Measurements from ENCODE around the gene RIMBP2.

RIMBP2 gene

DNA sequence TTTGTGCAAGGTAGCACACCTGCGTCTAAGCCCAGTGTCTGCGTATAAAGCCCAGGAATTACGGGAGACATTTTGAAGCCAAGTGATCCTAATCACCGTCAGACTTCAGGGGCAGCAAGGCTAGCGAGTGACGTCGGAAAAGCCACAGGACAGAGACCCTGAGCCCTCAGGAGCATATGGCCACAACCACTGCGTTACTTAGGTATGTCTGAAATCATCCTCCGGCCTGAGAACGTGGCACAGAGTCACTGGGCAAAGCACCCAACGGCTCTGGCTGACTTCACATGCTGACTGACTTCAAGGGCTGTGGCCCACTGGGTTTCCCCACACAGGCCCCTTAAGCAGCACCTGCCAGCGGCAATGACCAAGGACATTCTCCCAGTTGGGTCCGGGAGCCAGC, 71.5 kb downstream of the RIMBP2 start:
- H3K4me2 ChIP-seq (ENCODE audit: low read length): no peak overlapping the region
- H3K4me3 ChIP-seq (ENCODE audit: low read length): no peak overlapping the region
- no peaks in the 10 kb centered on the region for H3K4me1 ChIP-seq (ENCODE audit: control insufficient read depth, low read depth, low read length)
- H4K8ac ChIP-seq (ENCODE audit: low read depth, low read length): no peak overlapping the region
- no peaks in the 10 kb centered on the region for H3K36me3 ChIP-seq (ENCODE audit: control insufficient read depth, insufficient read depth, low read length)
- H4K5ac ChIP-seq (ENCODE audit: low read length): no peak overlapping the region
- no peak for DNase-seq
- no peak overlapping the region for H3K23ac ChIP-seq (ENCODE audit: low read length)
- H2AK5ac ChIP-seq (ENCODE audit: low read length): no peak overlapping the region
- no peaks in the 10 kb centered on the region for H3K27me3 ChIP-seq (ENCODE audit: insufficient read depth, low read length, poor library complexity)
- WGBS (ENCODE audit: extremely low coverage, insufficient coverage, low lambda C conversion rate): no CpG with 5 or more reads among the region's 13 CpGs
- H3K9ac ChIP-seq (ENCODE audit: low read length): no peak overlapping the region
- no peak overlapping the region for H2BK5ac ChIP-seq (ENCODE audit: low read length)
- no peak overlapping the region for H2BK120ac ChIP-seq (ENCODE audit: low read depth, low read length)
- H3K27ac ChIP-seq (ENCODE audit: low read depth, low read length): no peak overlapping the region
- no peaks in the 10 kb centered on the region for H3K79me2 ChIP-seq (ENCODE audit: control insufficient read depth, insufficient read depth, low read length)
- no peak overlapping the region for H3K56ac ChIP-seq (ENCODE audit: low read length)
- no peak overlapping the region for H3K4ac ChIP-seq (ENCODE audit: low read depth, low read length)
- no peak overlapping the region for H2BK15ac ChIP-seq (replicated peaks; ENCODE audit: low read depth)
- no peak overlapping the region for H3K18ac ChIP-seq (ENCODE audit: low read length)
- no peaks in the 10 kb centered on the region for H3K79me1 ChIP-seq (ENCODE audit: low read length)

DNA sequence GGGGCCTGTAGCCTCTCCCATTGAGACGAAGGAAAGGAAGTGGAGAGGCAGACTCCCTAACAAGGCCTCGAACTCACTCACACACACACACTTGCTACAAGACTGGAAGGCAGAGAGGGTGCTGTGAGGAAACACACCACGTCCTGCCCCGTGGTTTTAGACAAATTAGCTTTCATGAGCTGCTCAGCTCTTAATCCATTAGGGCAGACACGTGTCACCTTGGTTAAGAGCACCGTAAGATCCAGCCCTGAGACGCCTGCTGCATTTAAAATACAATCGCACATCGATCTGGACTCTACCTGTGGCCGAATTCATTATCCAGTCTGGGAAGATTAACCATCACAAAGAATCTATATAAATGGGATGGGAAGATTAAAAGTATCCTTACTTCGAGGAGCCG, 72.0 kb downstream of the RIMBP2 start:
- H3K27me3 ChIP-seq (ENCODE audit: insufficient read depth, low read length, poor library complexity): no peaks in the 10 kb centered on the region
- no peak overlapping the region for H4K8ac ChIP-seq (ENCODE audit: low read depth, low read length)
- H3K4me1 ChIP-seq (ENCODE audit: control insufficient read depth, low read depth, low read length): no peaks in the 10 kb centered on the region
- H2BK15ac ChIP-seq (replicated peaks; ENCODE audit: low read depth): no peak overlapping the region
- H3K36me3 ChIP-seq (ENCODE audit: control insufficient read depth, insufficient read depth, low read length): no peaks in the 10 kb centered on the region
- H2BK120ac ChIP-seq (ENCODE audit: low read depth, low read length): no peak overlapping the region
- H3K9ac ChIP-seq (ENCODE audit: low read length): no peak overlapping the region
- no CpG with 5 or more reads among the region's 12 CpGs for WGBS (ENCODE audit: extremely low coverage, insufficient coverage, low lambda C conversion rate)
- H4K5ac ChIP-seq (ENCODE audit: low read length): no peak overlapping the region
- no peak overlapping the region for H2BK5ac ChIP-seq (ENCODE audit: low read length)
- H2AK5ac ChIP-seq (ENCODE audit: low read length): no peak overlapping the region
- H3K56ac ChIP-seq (ENCODE audit: low read length): no peak overlapping the region
- H3K4ac ChIP-seq (ENCODE audit: low read depth, low read length): no peak overlapping the region
- H3K18ac ChIP-seq (ENCODE audit: low read length): no peak overlapping the region
- no peak overlapping the region for H3K23ac ChIP-seq (ENCODE audit: low read length)
- H3K27ac ChIP-seq (ENCODE audit: low read depth, low read length): no peak overlapping the region
- DNase-seq: no peak
- H3K4me2 ChIP-seq (ENCODE audit: low read length): no peak overlapping the region
- H3K4me3 ChIP-seq (ENCODE audit: low read length): no peak overlapping the region
- no peaks in the 10 kb centered on the region for H3K79me1 ChIP-seq (ENCODE audit: low read length)
- no peaks in the 10 kb centered on the region for H3K79me2 ChIP-seq (ENCODE audit: control insufficient read depth, insufficient read depth, low read length)

DNA sequence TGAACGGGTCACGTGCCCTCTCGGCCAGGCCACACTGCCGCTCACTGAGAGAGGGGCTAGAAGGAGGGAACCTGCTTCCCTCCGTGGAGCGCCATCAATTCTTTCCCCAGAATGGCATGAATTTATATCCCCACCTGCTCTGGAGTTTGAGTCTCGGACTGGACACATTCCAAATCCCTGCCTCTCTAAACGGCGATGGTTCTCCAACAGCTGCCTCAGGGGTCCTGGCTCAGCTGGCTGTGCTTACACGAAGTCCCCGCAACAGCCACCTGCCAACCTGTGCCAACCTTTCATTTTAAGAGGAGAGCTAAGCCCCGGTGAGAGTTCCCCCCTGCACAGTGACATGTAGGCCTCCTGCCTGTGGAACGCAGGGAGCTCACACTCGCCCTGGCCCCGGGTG, 73.2 kb downstream of the RIMBP2 start:
- no peak overlapping the region for H3K4me3 ChIP-seq (ENCODE audit: low read length)
- no peak overlapping the region for H3K9ac ChIP-seq (ENCODE audit: low read length)
- H3K18ac ChIP-seq (ENCODE audit: low read length): no peak overlapping the region
- H3K27ac ChIP-seq (ENCODE audit: low read depth, low read length): no peak overlapping the region
- no peak overlapping the region for H3K4ac ChIP-seq (ENCODE audit: low read depth, low read length)
- H4K5ac ChIP-seq (ENCODE audit: low read length): no peak overlapping the region
- no peak overlapping the region for H2AK5ac ChIP-seq (ENCODE audit: low read length)
- H3K56ac ChIP-seq (ENCODE audit: low read length): no peak overlapping the region
- H3K36me3 ChIP-seq (ENCODE audit: control insufficient read depth, insufficient read depth, low read length): no peaks in the 10 kb centered on the region
- WGBS (ENCODE audit: extremely low coverage, insufficient coverage, low lambda C conversion rate): no CpG with 5 or more reads among the region's 15 CpGs
- DNase-seq: no peak
- H3K4me1 ChIP-seq (ENCODE audit: control insufficient read depth, low read depth, low read length): no peaks in the 10 kb centered on the region
- H3K79me2 ChIP-seq (ENCODE audit: control insufficient read depth, insufficient read depth, low read length): no peaks in the 10 kb centered on the region
- no peaks in the 10 kb centered on the region for H3K79me1 ChIP-seq (ENCODE audit: low read length)
- no peak overlapping the region for H2BK120ac ChIP-seq (ENCODE audit: low read depth, low read length)
- no peak overlapping the region for H4K8ac ChIP-seq (ENCODE audit: low read depth, low read length)
- no peak overlapping the region for H3K4me2 ChIP-seq (ENCODE audit: low read length)
- H2BK5ac ChIP-seq (ENCODE audit: low read length): no peak overlapping the region
- H2BK15ac ChIP-seq (replicated peaks; ENCODE audit: low read depth): no peak overlapping the region
- H3K23ac ChIP-seq (ENCODE audit: low read length): no peak overlapping the region
- no peaks in the 10 kb centered on the region for H3K27me3 ChIP-seq (ENCODE audit: insufficient read depth, low read length, poor library complexity)

DNA sequence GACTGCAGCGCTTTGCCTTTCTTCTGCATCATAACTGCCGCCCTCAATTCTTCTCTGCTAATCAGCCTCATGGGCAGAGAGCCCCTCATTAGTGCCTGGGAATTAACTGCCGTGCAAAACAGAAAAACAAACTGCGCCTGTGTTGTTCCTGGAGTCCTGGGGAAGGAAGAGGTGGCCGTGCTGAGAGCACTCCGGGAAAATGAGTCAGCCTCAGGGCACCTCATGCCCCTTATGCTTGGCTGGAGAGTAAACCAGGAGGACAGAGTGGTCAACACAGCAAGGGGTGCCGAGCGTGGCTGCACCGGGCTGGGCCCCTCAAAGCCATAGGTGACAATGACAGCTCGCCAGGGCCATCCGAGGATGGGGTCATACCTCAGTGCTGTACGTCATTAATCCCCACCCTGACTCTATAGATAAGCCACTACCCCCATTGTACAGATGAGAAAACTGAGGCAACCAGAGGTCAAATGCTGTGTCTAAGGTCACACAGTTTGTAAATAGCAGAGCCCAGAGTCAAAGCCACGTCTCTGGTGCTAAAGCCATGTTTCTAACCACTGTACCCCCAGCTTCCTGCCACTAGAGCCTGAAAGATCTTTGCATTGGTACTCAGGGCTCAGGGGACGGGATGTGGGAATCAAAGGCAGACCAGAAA, 74.4 kb downstream of the RIMBP2 start:
- Histone ChIP-seq H3K23ac (ENCODE audit: low read length) (no peak overlapping the region), H3K56ac (ENCODE audit: low read length) (no peak overlapping the region), H3K36me3 (ENCODE audit: control insufficient read depth, insufficient read depth, low read length) (no peaks in the 10 kb centered on the region), H3K4me1 (ENCODE audit: control insufficient read depth, low read depth, low read length) (no peaks in the 10 kb centered on the region), H2AK5ac (ENCODE audit: low read length) (no peak overlapping the region), H4K5ac (ENCODE audit: low read length) (no peak overlapping the region), H3K4me3 (ENCODE audit: low read length) (no peak overlapping the region), H2BK15ac (replicated peaks; ENCODE audit: low read depth) (no peak overlapping the region), H3K27me3 (ENCODE audit: insufficient read depth, low read length, poor library complexity) (no peaks in the 10 kb centered on the region), H3K79me2 (ENCODE audit: control insufficient read depth, insufficient read depth, low read length) (no peaks in the 10 kb centered on the region), H3K4me2 (ENCODE audit: low read length) (no peak overlapping the region), H3K9ac (ENCODE audit: low read length) (no peak overlapping the region), H2BK120ac (ENCODE audit: low read depth, low read length) (no peak overlapping the region), H3K18ac (ENCODE audit: low read length) (no peak overlapping the region), H3K79me1 (ENCODE audit: low read length) (no peaks in the 10 kb centered on the region), H2BK5ac (ENCODE audit: low read length) (no peak overlapping the region), H3K27ac (ENCODE audit: low read depth, low read length) (no peak overlapping the region), H3K4ac (ENCODE audit: low read depth, low read length) (no peak overlapping the region), H4K8ac (ENCODE audit: low read depth, low read length) (no peak overlapping the region)
- no CpG with 5 or more reads among the region's 14 CpGs for WGBS (ENCODE audit: extremely low coverage, insufficient coverage, low lambda C conversion rate)
- DNase-seq: no peak

- H3K4ac ChIP-seq (ENCODE audit: low read depth, low read length): no peak overlapping the region
- no peaks in the 10 kb centered on the region for H3K79me2 ChIP-seq (ENCODE audit: control insufficient read depth, insufficient read depth, low read length)
- no peak overlapping the region for H2BK15ac ChIP-seq (replicated peaks; ENCODE audit: low read depth)
- H3K56ac ChIP-seq (ENCODE audit: low read length): no peak overlapping the region
- H4K8ac ChIP-seq (ENCODE audit: low read depth, low read length): no peak overlapping the region
- H3K18ac ChIP-seq (ENCODE audit: low read length): no peak overlapping the region
- H2BK120ac ChIP-seq (ENCODE audit: low read depth, low read length): no peak overlapping the region
- H3K4me3 ChIP-seq (ENCODE audit: low read length): no peak overlapping the region
- no peak overlapping the region for H3K4me2 ChIP-seq (ENCODE audit: low read length)
- no peak overlapping the region for H3K27ac ChIP-seq (ENCODE audit: low read depth, low read length)
- H4K5ac ChIP-seq (ENCODE audit: low read length): no peak overlapping the region
- H3K9ac ChIP-seq (ENCODE audit: low read length): no peak overlapping the region
- H3K23ac ChIP-seq (ENCODE audit: low read length): no peak overlapping the region
- H3K79me1 ChIP-seq (ENCODE audit: low read length): no peaks in the 10 kb centered on the region
- no peaks in the 10 kb centered on the region for H3K36me3 ChIP-seq (ENCODE audit: control insufficient read depth, insufficient read depth, low read length)
- H3K4me1 ChIP-seq (ENCODE audit: control insufficient read depth, low read depth, low read length): no peaks in the 10 kb centered on the region
- H2AK5ac ChIP-seq (ENCODE audit: low read length): no peak overlapping the region
- no peaks in the 10 kb centered on the region for H3K27me3 ChIP-seq (ENCODE audit: insufficient read depth, low read length, poor library complexity)
- no peak for DNase-seq
- no peak overlapping the region for H2BK5ac ChIP-seq (ENCODE audit: low read length)
- WGBS (ENCODE audit: extremely low coverage, insufficient coverage, low lambda C conversion rate): no CpG with 5 or more reads among the region's 11 CpGs
Observed at GRCh38 chr12:130640901-130641300, 75.2 kb downstream of the RIMBP2 start.

GRCh38 chr12:130640496-130640895, 75.6 kb downstream of the RIMBP2 start:
- Histone ChIP-seq H2BK15ac (replicated peaks; ENCODE audit: low read depth) (no peak overlapping the region), H3K18ac (ENCODE audit: low read length) (no peak overlapping the region), H3K79me2 (ENCODE audit: control insufficient read depth, insufficient read depth, low read length) (no peaks in the 10 kb centered on the region), H3K4me1 (ENCODE audit: control insufficient read depth, low read depth, low read length) (no peaks in the 10 kb centered on the region), H2BK120ac (ENCODE audit: low read depth, low read length) (no peak overlapping the region), H4K8ac (ENCODE audit: low read depth, low read length) (no peak overlapping the region), H4K5ac (ENCODE audit: low read length) (no peak overlapping the region), H3K4me2 (ENCODE audit: low read length) (no peak overlapping the region), H3K4ac (ENCODE audit: low read depth, low read length) (no peak overlapping the region), H2BK5ac (ENCODE audit: low read length) (no peak overlapping the region), H3K27ac (ENCODE audit: low read depth, low read length) (no peak overlapping the region), H3K9ac (ENCODE audit: low read length) (no peak overlapping the region), H3K27me3 (ENCODE audit: insufficient read depth, low read length, poor library complexity) (no peaks in the 10 kb centered on the region), H3K4me3 (ENCODE audit: low read length) (no peak overlapping the region), H3K36me3 (ENCODE audit: control insufficient read depth, insufficient read depth, low read length) (no peaks in the 10 kb centered on the region), H3K79me1 (ENCODE audit: low read length) (no peaks in the 10 kb centered on the region), H3K23ac (ENCODE audit: low read length) (no peak overlapping the region), H2AK5ac (ENCODE audit: low read length) (no peak overlapping the region), H3K56ac (ENCODE audit: low read length) (no peak overlapping the region)
- DNase-seq: no peak
- WGBS (ENCODE audit: extremely low coverage, insufficient coverage, low lambda C conversion rate): no CpG with 5 or more reads among the region's 11 CpGs

Data from mesendoderm (in vitro differentiated cells).